ENCODE results near the gene LRFN4.

DNA sequence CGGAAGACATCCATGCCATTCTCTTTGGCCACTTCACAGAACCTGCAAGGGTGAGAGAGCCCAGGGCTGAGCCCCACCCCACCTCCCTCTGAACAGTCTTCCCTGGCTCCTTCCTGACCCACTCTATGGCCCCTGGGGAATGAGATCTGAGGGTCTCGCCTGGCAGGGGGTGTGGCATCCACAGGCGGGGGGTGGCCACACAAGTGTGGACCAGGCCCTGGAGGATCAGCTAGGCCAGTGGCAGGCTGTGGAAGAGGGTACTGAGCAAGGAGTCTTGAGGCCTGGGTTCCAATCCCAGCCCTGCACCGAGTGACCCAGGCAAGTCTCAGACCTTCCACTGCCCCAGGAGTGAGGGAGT lies 5.6 kb upstream of the LRFN4 start:
- TF ChIP-seq CTCF (conservative IDR thresholded peaks at IDR 0.05; ENCODE audit: low read length) (no peak), EZH2phosphoT487 (IDR thresholded peaks at IDR 0.05; ENCODE audit: borderline replicate concordance, low read depth, low read length) (no peak)

All from OCI-LY7 (cell line).